OCI-LY3 (cell line): ENCODE measurements around the gene C10orf71.

Source experiments
- EZH2phosphoT487 ChIP-seq: fragments of 200-600 bp; shearing (Covaris generic); IDR thresholded peaks from 2 replicates; pipeline ENCODE4 v1.6.1; 2018; ENCODE audit warnings: antibody characterized with exemption, mixed run types, low read depth
- TF ChIP-seq, protein P1 (sequence below): fragments of 200-600, 300-600 bp; sonication (generic); IDR thresholded peaks from 2 replicates; pipeline ENCODE4 v1.5.1; 2014; ENCODE audit warnings: antibody characterized with exemption, low read length, low read depth

DNA sequence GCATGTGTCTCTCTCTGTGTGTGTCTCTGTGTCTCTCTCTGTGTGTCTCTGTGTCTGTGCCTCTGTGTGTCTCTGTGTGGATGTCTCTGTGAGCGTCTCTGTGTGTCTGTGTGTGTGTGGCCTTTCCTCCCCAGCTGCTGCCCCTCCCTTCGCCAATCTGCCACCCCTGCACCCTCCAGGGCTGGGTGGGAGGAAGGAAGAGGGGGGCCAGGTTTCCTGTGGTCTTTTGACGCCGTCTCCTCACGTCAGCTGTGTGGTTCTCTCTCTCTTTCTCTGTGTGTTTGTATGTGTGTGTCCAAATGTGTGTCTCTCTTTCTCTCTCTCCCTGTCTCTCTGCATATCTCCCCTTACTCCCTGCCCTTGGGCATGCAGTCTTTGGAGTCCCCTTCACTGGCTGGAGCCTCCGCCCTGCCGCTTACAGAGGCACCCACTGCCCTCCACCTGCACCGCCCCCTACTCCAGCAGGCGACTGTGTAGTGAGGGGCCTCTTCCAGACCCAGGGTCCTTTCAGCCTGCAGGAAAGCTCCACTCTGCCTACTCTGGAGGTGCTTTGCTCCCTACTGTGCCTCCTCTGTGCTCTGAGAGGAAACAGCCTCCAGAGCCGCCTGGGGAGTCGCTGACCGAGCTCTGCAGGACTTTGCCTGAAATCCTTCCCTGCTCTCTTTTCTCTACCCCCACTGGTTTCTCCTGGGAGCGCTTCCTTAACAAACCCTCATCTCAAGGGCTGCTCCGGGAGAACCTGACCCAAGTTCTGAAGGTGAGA is 44.2 kb upstream of the C10orf71 start:
- TF ChIP-seq, protein P1, sequence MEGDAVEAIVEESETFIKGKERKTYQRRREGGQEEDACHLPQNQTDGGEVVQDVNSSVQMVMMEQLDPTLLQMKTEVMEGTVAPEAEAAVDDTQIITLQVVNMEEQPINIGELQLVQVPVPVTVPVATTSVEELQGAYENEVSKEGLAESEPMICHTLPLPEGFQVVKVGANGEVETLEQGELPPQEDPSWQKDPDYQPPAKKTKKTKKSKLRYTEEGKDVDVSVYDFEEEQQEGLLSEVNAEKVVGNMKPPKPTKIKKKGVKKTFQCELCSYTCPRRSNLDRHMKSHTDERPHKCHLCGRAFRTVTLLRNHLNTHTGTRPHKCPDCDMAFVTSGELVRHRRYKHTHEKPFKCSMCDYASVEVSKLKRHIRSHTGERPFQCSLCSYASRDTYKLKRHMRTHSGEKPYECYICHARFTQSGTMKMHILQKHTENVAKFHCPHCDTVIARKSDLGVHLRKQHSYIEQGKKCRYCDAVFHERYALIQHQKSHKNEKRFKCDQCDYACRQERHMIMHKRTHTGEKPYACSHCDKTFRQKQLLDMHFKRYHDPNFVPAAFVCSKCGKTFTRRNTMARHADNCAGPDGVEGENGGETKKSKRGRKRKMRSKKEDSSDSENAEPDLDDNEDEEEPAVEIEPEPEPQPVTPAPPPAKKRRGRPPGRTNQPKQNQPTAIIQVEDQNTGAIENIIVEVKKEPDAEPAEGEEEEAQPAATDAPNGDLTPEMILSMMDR = no peak
- TF ChIP-seq EZH2phosphoT487 = no peak
